Ishikawa (cell line): ENCODE measurements around the gene CCDC51.

Experiments used
- CEBPB ChIP-seq: IDR thresholded peaks from 2 replicates; pipeline ENCODE4 v1.6.1; 2012
- CREB1 ChIP-seq: IDR thresholded peaks from 2 replicates; pipeline ENCODE4 v1.6.1; 2012; ENCODE audit warnings: low read depth
- EGR1 ChIP-seq: IDR thresholded peaks from 2 replicates; pipeline ENCODE4 v1.6.1; 2012
- EP300 ChIP-seq: IDR thresholded peaks from 2 replicates; pipeline ENCODE4 v1.6.1; 2012; ENCODE audit warnings: borderline replicate concordance
- FOXM1 ChIP-seq: IDR thresholded peaks from 2 replicates; pipeline ENCODE4 v1.6.1; 2012; ENCODE audit warnings: low read depth, borderline replicate concordance
- MAX ChIP-seq: IDR thresholded peaks from 2 replicates; pipeline ENCODE4 v1.6.1; 2012
- NFIC ChIP-seq: IDR thresholded peaks from 2 replicates; pipeline ENCODE4 v1.6.1; 2012
- RAD21 ChIP-seq: IDR thresholded peaks from 2 replicates; pipeline ENCODE4 v1.6.1; 2012; ENCODE audit warnings: low read depth
- REST ChIP-seq: IDR thresholded peaks from 2 replicates; pipeline ENCODE4 v1.6.1; 2012; ENCODE audit warnings: low read depth, mild to moderate bottlenecking
- TAF1 ChIP-seq: IDR thresholded peaks from 2 replicates; pipeline ENCODE4 v1.6.1; 2012; ENCODE audit warnings: low read depth, mild to moderate bottlenecking
- TCF12 ChIP-seq: IDR thresholded peaks from 2 replicates; pipeline ENCODE4 v1.6.1; 2012; ENCODE audit warnings: low read depth
- TEAD4 ChIP-seq: IDR thresholded peaks from 2 replicates; pipeline ENCODE4 v1.6.1; 2012
- USF1 ChIP-seq: IDR thresholded peaks from 2 replicates; pipeline ENCODE4 v1.6.1; 2012
- YY1 ChIP-seq: IDR thresholded peaks from 2 replicates; pipeline ENCODE4 v1.6.1; 2012; ENCODE audit warnings: low read depth
- ZBTB7A ChIP-seq: IDR thresholded peaks from 2 replicates; pipeline ENCODE4 v1.6.1; 2012; ENCODE audit warnings: low read depth

Gene CCDC51

DNA sequence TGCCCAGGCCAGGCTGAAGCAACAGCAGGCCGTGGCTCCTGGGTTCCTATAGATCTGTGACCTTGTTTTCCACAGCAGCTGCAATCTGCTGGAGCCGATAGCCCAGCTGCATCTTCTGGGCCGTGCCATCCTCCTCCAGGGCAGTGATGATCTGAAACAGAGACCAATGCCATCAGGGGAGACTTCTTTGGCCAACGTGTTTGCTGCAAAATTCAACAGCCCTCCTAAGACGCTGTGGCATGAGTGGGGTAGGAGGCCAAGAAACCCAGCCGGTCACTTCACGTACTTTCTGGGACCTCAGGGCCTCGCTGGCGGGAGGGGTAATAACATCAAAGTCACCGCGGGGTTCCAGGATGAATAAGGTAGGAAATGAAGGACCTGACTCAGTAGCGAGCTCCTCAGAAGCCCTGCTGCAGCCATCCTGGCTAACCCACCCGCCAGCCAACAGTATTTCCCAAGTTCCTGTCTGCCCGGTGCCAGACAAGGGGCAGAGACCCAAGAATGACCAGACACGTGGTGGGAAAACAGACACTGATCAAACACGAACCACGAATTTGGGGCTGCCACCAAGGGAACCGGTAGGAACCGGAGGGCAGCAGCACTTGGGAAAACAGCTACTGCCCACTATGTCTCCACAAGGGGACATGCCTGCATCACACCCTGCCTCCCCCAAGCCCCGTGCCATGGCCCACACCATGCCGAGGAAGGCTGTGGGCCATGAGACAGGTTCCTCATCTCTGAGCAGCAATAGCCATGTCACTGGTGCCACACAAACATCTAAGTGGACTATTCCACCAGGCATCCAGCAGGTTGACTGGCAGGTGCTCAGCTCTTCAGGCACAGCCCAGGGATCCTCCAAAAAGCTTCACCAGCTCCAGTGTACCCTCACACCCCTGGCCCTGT is 35.2 kb downstream of the CCDC51 start:
- no peak for TF ChIP-seq NFIC
- no peak for TF ChIP-seq MAX
- no peak for TF ChIP-seq YY1
- TF ChIP-seq TCF12 = no peak
- no peak for TF ChIP-seq EP300
- no peak for TF ChIP-seq EGR1
- TF ChIP-seq TAF1 = no peak
- TF ChIP-seq FOXM1 = no peak
- TF ChIP-seq CREB1 = no peak
- TF ChIP-seq CEBPB = no peak
- no peak for TF ChIP-seq TEAD4
- no peak for TF ChIP-seq USF1
- TF ChIP-seq ZBTB7A = no peak
- no peak for TF ChIP-seq RAD21
- no peak for TF ChIP-seq REST

- no peak for TF ChIP-seq REST
These were observed 36.1 kb downstream of the CCDC51 start for GRCh38 chr3:48403533-48404439.

DNA sequence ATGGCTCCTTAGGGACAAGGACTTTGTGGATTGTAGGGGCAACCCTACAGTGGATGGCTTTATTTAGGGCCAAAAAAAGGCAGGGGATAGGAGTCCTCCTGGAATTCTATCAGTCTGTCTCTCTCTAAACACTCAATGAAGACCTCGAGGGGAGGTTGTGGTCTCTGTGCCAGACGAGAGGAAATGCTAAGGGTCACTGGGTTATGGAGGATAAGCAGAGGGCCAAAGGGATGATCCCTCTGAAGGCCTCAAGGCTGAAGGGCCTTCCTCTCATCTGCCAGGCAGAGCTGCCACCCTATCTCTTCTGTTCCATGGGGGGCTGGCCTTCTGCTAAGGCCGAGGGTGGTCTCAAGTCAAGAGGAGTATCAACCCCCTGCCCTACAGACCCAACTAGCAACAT is 37.0 kb downstream of the CCDC51 start:
- TF ChIP-seq MAX = no peak
- TF ChIP-seq REST = no peak
- TF ChIP-seq NFIC = no peak
- no peak for TF ChIP-seq EP300
- no peak for TF ChIP-seq FOXM1
- no peak for TF ChIP-seq EGR1
- TF ChIP-seq TAF1 = no peak
- TF ChIP-seq ZBTB7A = no peak
- no peak for TF ChIP-seq TEAD4
- TF ChIP-seq USF1 = no peak
- TF ChIP-seq RAD21 = no peak

DNA sequence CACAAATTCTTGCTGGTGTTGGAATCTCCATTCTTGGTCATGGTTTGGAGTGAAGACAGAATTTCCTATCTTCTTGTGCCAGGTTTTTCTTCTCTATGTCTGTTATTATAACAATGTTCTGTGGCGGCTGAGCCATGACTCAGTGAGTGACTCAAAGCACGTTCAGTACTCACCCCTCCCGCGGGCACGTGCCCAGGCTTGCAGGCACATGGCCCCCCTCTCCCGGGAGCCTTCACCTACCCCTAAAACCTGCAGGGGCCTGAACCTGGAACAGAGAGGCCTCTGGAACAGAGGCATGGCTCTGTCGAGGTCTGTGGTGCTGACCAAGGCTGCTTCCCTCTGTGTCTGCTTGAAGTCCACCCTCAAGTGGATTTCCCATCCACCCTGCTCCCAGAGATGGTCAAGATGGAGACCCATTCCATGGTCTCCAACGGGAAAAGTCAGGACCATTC is 37.6 kb downstream of the CCDC51 start:
- TF ChIP-seq RAD21 (no peak), NFIC (0 out of 2 replicates have a peak, but pooled peaks have one; percentile 17), MAX (peak; percentile 60), USF1 (peak; percentile 62), EGR1 (no peak)
